MCF 10A (cell line): ENCODE measurements around the gene CMTM2. TPM values are rescaled to one million over a fixed set of nuclear protein-coding genes. Genes with fewer than 3 reads are reported as not detected.

ENCODE experiments used
- BruUV-seq: library from RNA; stranded (reverse); fragments of 400-500 nt; replicated peaks from 2 replicates; lab custom pipeline; 2021; lab: Mats Ljungman, UMichigan
- CTCF ChIA-PET: fragments of 300-600 bp; sonication (Branson Sonifier 250); formaldehyde crosslinking; extraction: SDS; loops from one replicate; lab custom pipeline; 2021; ENCODE audit warnings: antibody characterized with exemption, inconsistent platforms; lab: Yijun Ruan, JAX
- POLR2A ChIA-PET: fragments of 300-600, 350-650 bp; sonication (Branson Sonifier 250); formaldehyde crosslinking; extraction: SDS; loops from one replicate; lab custom pipeline; 2020; ENCODE audit warnings: antibody characterized with exemption, inconsistent platforms; lab: Yijun Ruan, JAX
- DNase-seq: peaks from one replicate; pipeline ENCODE4 v3.0.0-alpha.2; 2018; ENCODE audit not compliant: unreplicated experiment
- H3K27ac Mint-ChIP-seq: one replicate; pipeline ENCODE4 v1.8.0; 2022; ENCODE audit warnings: mild to moderate bottlenecking, low read depth, mixed read lengths; ENCODE audit not compliant: unreplicated experiment
- H3K27me3 Mint-ChIP-seq: one replicate; pipeline ENCODE4 v1.8.0; 2022; ENCODE audit warnings: mixed read lengths; ENCODE audit not compliant: insufficient read depth, unreplicated experiment
- H3K36me3 Mint-ChIP-seq: one replicate; pipeline ENCODE4 v1.8.0; 2022; ENCODE audit warnings: mild to moderate bottlenecking, moderate library complexity, mixed read lengths; ENCODE audit not compliant: insufficient read depth, unreplicated experiment
- H3K4me1 Mint-ChIP-seq: one replicate; pipeline ENCODE4 v1.8.0; 2022; ENCODE audit warnings: mixed read lengths; ENCODE audit not compliant: insufficient read depth, unreplicated experiment
- H3K4me3 Mint-ChIP-seq: one replicate; pipeline ENCODE4 v1.8.0; 2022; ENCODE audit warnings: mild to moderate bottlenecking, moderate library complexity, mixed read lengths; ENCODE audit not compliant: unreplicated experiment
- H3K9me3 Mint-ChIP-seq: one replicate; pipeline ENCODE4 v1.8.0; 2022; ENCODE audit warnings: mixed read lengths; ENCODE audit not compliant: unreplicated experiment
- intact Hi-C: fragments of 100-400 bp; cut with micrococcal nuclease; formaldehyde crosslinking; loops from 2 replicates; pipeline ENCODE4 v1.14.1; 2022
- total RNA-seq: library from RNA; stranded (reverse); gene quantifications from 2 replicates; pipeline ENCODE4 v1.2.3, GENCODE V29; 2022
- TF ChIP-seq, protein P1 (sequence below): fragments of 200-600 bp; IDR thresholded peaks from one replicate; pipeline ENCODE4 v1.8.0; 2022; ENCODE audit warnings: antibody characterized with exemption, mild to moderate bottlenecking; ENCODE audit not compliant: unreplicated experiment

The CMTM2 gene
- total RNA-seq, 1 experiment from 2014 or later: not detected

DNA sequence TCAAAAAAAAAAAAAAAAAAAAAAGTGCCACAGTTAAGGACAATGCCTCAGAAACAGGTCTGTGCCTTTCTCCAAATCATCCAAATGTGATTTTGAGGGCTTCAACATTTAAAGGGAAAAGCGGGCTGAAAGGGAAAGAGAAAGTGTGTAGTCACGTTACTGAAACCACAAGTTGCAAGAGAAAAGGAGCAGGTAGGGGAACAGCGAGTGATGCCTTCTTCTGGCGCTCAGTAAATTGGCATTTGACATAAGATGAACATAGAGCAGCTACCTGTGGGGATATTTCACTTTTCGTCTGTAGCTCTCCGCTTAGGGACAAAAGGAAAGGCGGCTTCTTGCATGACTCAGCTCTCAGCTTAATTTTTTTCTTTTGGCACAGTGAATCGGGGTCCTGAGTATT, 11.1 kb downstream of the CMTM2 start:
- POLR2A ChIA-PET: no interaction called here
- Mint-ChIP-seq H3K27me3 (no peaks in the 10 kb centered on the region), H3K27ac (no peak overlapping the region), H3K4me3 (no peak overlapping the region), H3K36me3 (no peaks in the 10 kb centered on the region), H3K9me3 (no peaks in the 10 kb centered on the region), H3K4me1 (no peaks in the 10 kb centered on the region)
- TF ChIP-seq, protein P1, sequence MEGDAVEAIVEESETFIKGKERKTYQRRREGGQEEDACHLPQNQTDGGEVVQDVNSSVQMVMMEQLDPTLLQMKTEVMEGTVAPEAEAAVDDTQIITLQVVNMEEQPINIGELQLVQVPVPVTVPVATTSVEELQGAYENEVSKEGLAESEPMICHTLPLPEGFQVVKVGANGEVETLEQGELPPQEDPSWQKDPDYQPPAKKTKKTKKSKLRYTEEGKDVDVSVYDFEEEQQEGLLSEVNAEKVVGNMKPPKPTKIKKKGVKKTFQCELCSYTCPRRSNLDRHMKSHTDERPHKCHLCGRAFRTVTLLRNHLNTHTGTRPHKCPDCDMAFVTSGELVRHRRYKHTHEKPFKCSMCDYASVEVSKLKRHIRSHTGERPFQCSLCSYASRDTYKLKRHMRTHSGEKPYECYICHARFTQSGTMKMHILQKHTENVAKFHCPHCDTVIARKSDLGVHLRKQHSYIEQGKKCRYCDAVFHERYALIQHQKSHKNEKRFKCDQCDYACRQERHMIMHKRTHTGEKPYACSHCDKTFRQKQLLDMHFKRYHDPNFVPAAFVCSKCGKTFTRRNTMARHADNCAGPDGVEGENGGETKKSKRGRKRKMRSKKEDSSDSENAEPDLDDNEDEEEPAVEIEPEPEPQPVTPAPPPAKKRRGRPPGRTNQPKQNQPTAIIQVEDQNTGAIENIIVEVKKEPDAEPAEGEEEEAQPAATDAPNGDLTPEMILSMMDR: no peak
- DNase-seq: no peak
- intact Hi-C loops: no loop called here
- BruUV-seq: no TSS peak
- CTCF ChIA-PET: interaction anchor here (1.0 to 1.1 kb wide), 3 partner anchors 8 to 107 kb away, joined by 3 to 5 read pairs (median 3); no protein-coding TSS in a partner anchor

DNA sequence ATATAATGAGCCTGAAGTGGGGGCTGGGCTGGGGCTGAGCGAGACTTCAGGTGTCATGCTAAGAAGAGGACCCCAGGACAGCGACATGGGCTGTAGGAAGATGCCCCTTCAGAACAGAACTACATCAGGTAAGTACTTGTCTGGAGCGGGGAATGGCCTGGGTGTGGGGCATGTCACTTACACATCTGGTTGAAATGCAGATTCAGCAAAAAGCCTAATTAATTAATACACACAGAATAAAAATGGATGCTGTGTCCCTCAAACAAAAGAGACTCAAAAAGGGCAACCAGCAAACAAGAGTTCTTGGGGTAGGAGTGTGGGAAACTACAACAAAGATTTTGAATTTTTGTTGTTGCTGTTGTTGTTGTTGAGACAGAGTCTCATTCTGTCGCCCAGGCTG, 11.8 kb downstream of the CMTM2 start:
- ChIA-PET CTCF (interaction anchor here (1.0 to 1.1 kb wide), 3 partner anchors 9 to 108 kb away, joined by 3 to 5 read pairs (median 3); no protein-coding TSS in a partner anchor), POLR2A (no interaction called here)
- intact Hi-C loops: no loop called here
- DNase-seq: no peak
- no TSS peak for BruUV-seq
- Mint-ChIP-seq H3K4me1 (no peaks in the 10 kb centered on the region), H3K36me3 (no peaks in the 10 kb centered on the region), H3K9me3 (no peaks in the 10 kb centered on the region), H3K27me3 (no peaks in the 10 kb centered on the region), H3K4me3 (no peak overlapping the region), H3K27ac (no peak overlapping the region)
- TF ChIP-seq, protein P1: no peak

DNA sequence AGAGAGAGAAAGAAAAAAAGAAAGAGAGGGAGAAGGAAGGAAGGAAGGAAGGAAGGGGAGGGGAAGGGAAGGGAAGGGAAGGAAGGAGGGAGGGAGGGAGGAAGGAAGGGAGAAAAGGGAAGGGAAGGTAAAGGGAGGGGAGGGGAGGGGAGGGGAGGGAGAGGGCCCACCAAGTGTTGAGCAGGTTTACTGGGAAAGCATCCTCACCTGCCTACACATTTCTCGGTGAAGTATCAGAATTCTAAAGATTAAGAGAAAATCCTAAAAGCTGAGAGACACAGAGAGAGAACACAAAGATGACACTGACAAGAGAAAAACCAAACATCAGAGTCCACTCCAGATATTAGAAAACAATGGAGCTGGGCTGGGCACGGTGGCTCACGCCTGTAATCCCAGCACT, 13.0 kb downstream of the CMTM2 start:
- DNase-seq: no peak
- TF ChIP-seq, protein P1: no peak
- BruUV-seq: no TSS peak
- Mint-ChIP-seq H3K36me3 (no peaks in the 10 kb centered on the region), H3K27ac (no peak overlapping the region), H3K9me3 (no peaks in the 10 kb centered on the region), H3K4me1 (no peaks in the 10 kb centered on the region), H3K27me3 (no peaks in the 10 kb centered on the region), H3K4me3 (no peak overlapping the region)
- ChIA-PET POLR2A (no interaction called here), CTCF (interaction anchor here (0.6 to 0.7 kb wide), 2 partner anchors 134 to 807 kb away, joined by 3 to 4 read pairs; no protein-coding TSS in a partner anchor)
- intact Hi-C loops: no loop called here

DNA sequence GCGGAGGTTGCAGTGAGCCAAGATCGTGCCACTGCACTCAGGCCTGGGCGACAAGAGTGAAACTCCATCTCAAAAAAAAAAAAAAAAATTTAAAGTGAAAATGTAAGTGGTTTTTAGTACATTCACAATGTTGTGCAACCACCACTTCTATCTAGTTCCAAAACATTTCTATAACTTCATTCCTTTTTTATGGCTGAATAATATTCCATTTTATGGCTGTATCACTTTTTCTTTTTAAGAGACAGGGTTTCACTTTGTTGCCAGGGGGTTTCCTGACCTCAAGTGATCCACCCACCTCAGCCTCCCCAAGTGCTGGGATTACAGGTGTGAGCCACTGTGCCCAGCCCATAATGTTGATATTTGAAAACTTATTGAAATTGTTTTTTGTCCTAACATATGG, 13.6 kb downstream of the CMTM2 start:
- no peaks in the 10 kb centered on the region for H3K4me1 Mint-ChIP-seq
- H3K4me3 Mint-ChIP-seq: no peak overlapping the region
- ChIA-PET CTCF (interaction anchor here (0.6 kb wide), 2 partner anchors 63 to 806 kb away, joined by 3 to 4 read pairs; no protein-coding TSS in a partner anchor), POLR2A (no interaction called here)
- no TSS peak for BruUV-seq
- H3K36me3 Mint-ChIP-seq: no peaks in the 10 kb centered on the region
- H3K27ac Mint-ChIP-seq: no peak overlapping the region
- intact Hi-C loops: no loop called here
- TF ChIP-seq, protein P1: no peak
- no peaks in the 10 kb centered on the region for H3K9me3 Mint-ChIP-seq
- no peaks in the 10 kb centered on the region for H3K27me3 Mint-ChIP-seq
- DNase-seq: no peak
